HepG2 (cell line): ENCODE data around the gene C6orf136. TPM values are rescaled to one million over a fixed set of nuclear protein-coding genes. Genes with fewer than 3 reads are reported as not detected.
A peak's percentile ranks its signal among the peaks of the same experiment; 100 is the strongest.

Experiments used
- BCL6 ChIP-seq: IDR thresholded peaks from 2 replicates; pipeline ENCODE4 v1.6.1; 2016; ENCODE audit warnings: missing genetic modification reagents, missing compliant biosample characterization
- FOXA3 ChIP-seq: IDR thresholded peaks from 2 replicates; pipeline ENCODE4 v1.6.1; 2016; ENCODE audit warnings: missing genetic modification reagents, missing compliant biosample characterization
- NCOR1 ChIP-seq: fragments of 200-600 bp; sonication (generic); IDR thresholded peaks from 2 replicates; pipeline ENCODE4 v1.7.0; 2017; ENCODE audit warnings: antibody characterized with exemption, low read length, borderline replicate concordance
- NFIB ChIP-seq: sonication (generic); formaldehyde crosslinking; IDR thresholded peaks from 2 replicates; pipeline ENCODE4 v1.9.0; 2021; ENCODE audit warnings: missing genetic modification reagents, mild to moderate bottlenecking, borderline replicate concordance
- ONECUT2 ChIP-seq: sonication (generic); formaldehyde crosslinking; IDR thresholded peaks from 2 replicates; pipeline ENCODE4 v1.4.0; 2020; ENCODE audit warnings: missing genetic modification reagents
- POGK ChIP-seq: sonication (generic); formaldehyde crosslinking; conservative IDR thresholded peaks from 2 replicates; pipeline ENCODE4 v1.8.0; 2022; ENCODE audit warnings: mild to moderate bottlenecking, moderate library complexity, missing genetic modification reagents
- SRY ChIP-seq: sonication (generic); formaldehyde crosslinking; IDR thresholded peaks from 2 replicates; pipeline ENCODE4 v1.8.0; 2022; ENCODE audit warnings: mild to moderate bottlenecking, missing genetic modification reagents
- SUZ12 ChIP-seq: fragments of 150-350 bp; IDR thresholded peaks from 2 replicates; pipeline ENCODE4 v1.6.1; 2014; ENCODE audit warnings: low read depth, low read length
- ZC3H4 ChIP-seq: sonication (generic); formaldehyde crosslinking; IDR thresholded peaks from 2 replicates; pipeline ENCODE4 v1.4.0; 2020; ENCODE audit warnings: missing genetic modification reagents, borderline replicate concordance
- ZFP37 ChIP-seq: sonication (generic); formaldehyde crosslinking; IDR thresholded peaks from 2 replicates; pipeline ENCODE4 v1.4.0; 2020; ENCODE audit warnings: missing genetic modification reagents, borderline replicate concordance
- ZNF143 ChIP-seq: sonication (generic); formaldehyde crosslinking; IDR thresholded peaks from 2 replicates; pipeline ENCODE4 v1.4.0; 2020; ENCODE audit warnings: missing genetic modification reagents
- ZNF432 ChIP-seq: sonication (generic); formaldehyde crosslinking; IDR thresholded peaks from 2 replicates; pipeline ENCODE4 v1.5.0; 2020; ENCODE audit warnings: missing genetic modification reagents, mild to moderate bottlenecking, borderline replicate concordance
- ZNF569 ChIP-seq: sonication (generic); formaldehyde crosslinking; IDR thresholded peaks from 2 replicates; pipeline ENCODE4 v1.5.0; 2020; ENCODE audit warnings: mild to moderate bottlenecking, missing genetic modification reagents, moderate library complexity, borderline replicate concordance
- ZNF597 ChIP-seq: sonication (generic); formaldehyde crosslinking; IDR thresholded peaks from 2 replicates; pipeline ENCODE4 v1.5.0; 2020; ENCODE audit warnings: missing genetic modification reagents
- ZNF609 ChIP-seq: sonication (generic); formaldehyde crosslinking; IDR thresholded peaks from 2 replicates; pipeline ENCODE4 v1.4.0; 2020; ENCODE audit warnings: mild to moderate bottlenecking, missing genetic modification reagents, borderline replicate concordance
- ZNF746 ChIP-seq: sonication (generic); formaldehyde crosslinking; IDR thresholded peaks from 2 replicates; pipeline ENCODE4 v1.8.0; 2022; ENCODE audit warnings: mild to moderate bottlenecking, missing genetic modification reagents
- ZNF777 ChIP-seq: sonication (generic); formaldehyde crosslinking; IDR thresholded peaks from 2 replicates; pipeline ENCODE4 v1.4.0; 2020; ENCODE audit warnings: missing genetic modification reagents
- ZNF790 ChIP-seq: sonication (generic); formaldehyde crosslinking; IDR thresholded peaks from 2 replicates; pipeline ENCODE4 v1.8.0; 2022; ENCODE audit warnings: missing genetic modification reagents, mild to moderate bottlenecking, borderline replicate concordance
- ZUFSP ChIP-seq: sonication (generic); formaldehyde crosslinking; IDR thresholded peaks from 2 replicates; pipeline ENCODE4 v1.9.0; 2021; ENCODE audit warnings: missing genetic modification reagents, mild to moderate bottlenecking, borderline replicate concordance
- polyA plus RNA-seq, 8 experiments: library from polyadenylated mRNA; depleted of rRNA in 3 of 8; stranded (reverse) in 7 of 8; unstranded in 1 of 8; fragments of >200 nt; fragmentation: Illumina TruSeq in 4 of 8; extraction: Trizol in 4 of 8; gene quantifications; 2 replicates each; pipeline versions ENCODE4 v1.2.1 to v1.2.3, GENCODE V29; 2011 to 2016; ENCODE audit warnings: low read depth in 4 of 8, missing spikeins in 1 of 8, mixed read lengths in 1 of 8; ENCODE audit not compliant: insufficient read depth in 1 of 8
- total RNA-seq, 5 experiments: library from RNA; depleted of rRNA; stranded (reverse); fragments of >200 nt; fragmentation: Illumina TruSeq; extraction: Trizol; gene quantifications; 2 replicates each; pipeline ENCODE4 v1.2.3, GENCODE V29; 2016; ENCODE audit warnings: low read depth in 1 of 5

C6orf136 gene
- total and polyA plus RNA-seq, 2 of the 13 experiments (the other 11 are each of a cell fraction or from before 2014, with no cell fraction given), result 12.0 to 26.2 TPM

- TF ChIP-seq FOXA3 (CRISPR knock-in tag) (peak; percentile 99), ZNF432 (CRISPR knock-in tag) (no peak), ZC3H4 (CRISPR knock-in tag) (no peak), BCL6 (peak; percentile 77; the same call in 1 of the 2 replicates), ZNF746 (CRISPR knock-in tag) (peak; percentile 23; the same call in 1 of the 2 replicates), ZNF777 (CRISPR knock-in tag) (no peak), ZNF143 (CRISPR knock-in tag) (no peak; the same call in 1 of the 2 replicates), NCOR1 (peak; percentile 67), ZNF597 (CRISPR knock-in tag) (no peak), NFIB (CRISPR knock-in tag) (no peak), ZNF609 (peak; percentile 85; the same call in 1 of the 2 replicates), POGK (no peak), SRY (peak; percentile 66; the same call in 1 of the 2 replicates), ZUFSP (CRISPR knock-in tag) (no peak), ZNF790 (CRISPR knock-in tag) (no peak), ZNF569 (CRISPR knock-in tag) (no peak), ZFP37 (CRISPR knock-in tag) (no peak), SUZ12 (no peak), ONECUT2 (peak; percentile 85)
These were observed 8.1 kb downstream of the C6orf136 start (continued) for GRCh38 chr6:30654798-30655742.
